ENCODE data around the gene GRM8.

DNA sequence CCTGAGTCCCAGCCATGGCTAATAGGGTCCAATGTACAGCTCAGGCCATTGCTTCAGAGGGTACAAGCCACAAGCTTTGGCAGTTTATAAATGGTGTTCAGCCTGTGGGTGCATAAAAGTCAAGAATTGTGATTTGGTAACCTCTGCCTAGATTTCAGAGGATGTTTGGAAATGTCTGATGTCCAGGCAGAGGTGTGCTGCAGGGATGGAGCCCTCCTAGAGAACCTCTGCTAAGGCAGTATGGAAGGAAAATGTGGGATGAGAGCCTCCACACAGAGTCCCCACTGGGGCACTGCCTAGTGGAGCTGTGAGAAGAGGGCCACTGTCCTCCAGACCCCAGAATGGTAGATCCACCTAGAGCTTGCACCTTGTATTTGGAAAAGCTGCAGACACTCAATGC lies 779.9 kb downstream of the GRM8 start:
- TF ChIP-seq YY1 (tag by site-specific recombination; IDR thresholded peaks at IDR 0.05) (no peak), TSHZ1 (tag by site-specific recombination; IDR thresholded peaks at IDR 0.05; ENCODE audit: borderline replicate concordance) (no peak), HOXC10 (CRISPR knock-in tag; IDR thresholded peaks at IDR 0.05) (no peak), MEIS1 (CRISPR knock-in tag; IDR thresholded peaks at IDR 0.05; ENCODE audit: borderline replicate concordance) (no peak), ZFP37 (tag by site-specific recombination; IDR thresholded peaks at IDR 0.05) (no peak), CTCF (tag by site-specific recombination; IDR thresholded peaks at IDR 0.05) (no peak), ZNF654 (tag by site-specific recombination; IDR thresholded peaks at IDR 0.05; ENCODE audit: low read depth) (no peak), ZNF449 (tag by site-specific recombination; IDR thresholded peaks at IDR 0.05) (no peak), KLF1 (tag by site-specific recombination; IDR thresholded peaks at IDR 0.05) (no peak), ZNF571 (tag by site-specific recombination; IDR thresholded peaks at IDR 0.05) (no peak), ZBTB8A (tag by site-specific recombination; IDR thresholded peaks at IDR 0.05) (no peak), SP2 (tag by site-specific recombination; IDR thresholded peaks at IDR 0.05) (no peak)
- TF ChIP-seq, protein P1, sequence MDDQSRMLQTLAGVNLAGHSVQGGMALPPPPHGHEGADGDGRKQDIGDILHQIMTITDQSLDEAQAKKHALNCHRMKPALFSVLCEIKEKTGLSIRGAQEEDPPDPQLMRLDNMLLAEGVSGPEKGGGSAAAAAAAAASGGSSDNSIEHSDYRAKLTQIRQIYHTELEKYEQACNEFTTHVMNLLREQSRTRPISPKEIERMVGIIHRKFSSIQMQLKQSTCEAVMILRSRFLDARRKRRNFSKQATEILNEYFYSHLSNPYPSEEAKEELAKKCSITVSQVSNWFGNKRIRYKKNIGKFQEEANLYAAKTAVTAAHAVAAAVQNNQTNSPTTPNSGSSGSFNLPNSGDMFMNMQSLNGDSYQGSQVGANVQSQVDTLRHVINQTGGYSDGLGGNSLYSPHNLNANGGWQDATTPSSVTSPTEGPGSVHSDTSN (CRISPR knock-in tag; IDR thresholded peaks at IDR 0.05): no peak
- TF ChIP-seq, protein P2, sequence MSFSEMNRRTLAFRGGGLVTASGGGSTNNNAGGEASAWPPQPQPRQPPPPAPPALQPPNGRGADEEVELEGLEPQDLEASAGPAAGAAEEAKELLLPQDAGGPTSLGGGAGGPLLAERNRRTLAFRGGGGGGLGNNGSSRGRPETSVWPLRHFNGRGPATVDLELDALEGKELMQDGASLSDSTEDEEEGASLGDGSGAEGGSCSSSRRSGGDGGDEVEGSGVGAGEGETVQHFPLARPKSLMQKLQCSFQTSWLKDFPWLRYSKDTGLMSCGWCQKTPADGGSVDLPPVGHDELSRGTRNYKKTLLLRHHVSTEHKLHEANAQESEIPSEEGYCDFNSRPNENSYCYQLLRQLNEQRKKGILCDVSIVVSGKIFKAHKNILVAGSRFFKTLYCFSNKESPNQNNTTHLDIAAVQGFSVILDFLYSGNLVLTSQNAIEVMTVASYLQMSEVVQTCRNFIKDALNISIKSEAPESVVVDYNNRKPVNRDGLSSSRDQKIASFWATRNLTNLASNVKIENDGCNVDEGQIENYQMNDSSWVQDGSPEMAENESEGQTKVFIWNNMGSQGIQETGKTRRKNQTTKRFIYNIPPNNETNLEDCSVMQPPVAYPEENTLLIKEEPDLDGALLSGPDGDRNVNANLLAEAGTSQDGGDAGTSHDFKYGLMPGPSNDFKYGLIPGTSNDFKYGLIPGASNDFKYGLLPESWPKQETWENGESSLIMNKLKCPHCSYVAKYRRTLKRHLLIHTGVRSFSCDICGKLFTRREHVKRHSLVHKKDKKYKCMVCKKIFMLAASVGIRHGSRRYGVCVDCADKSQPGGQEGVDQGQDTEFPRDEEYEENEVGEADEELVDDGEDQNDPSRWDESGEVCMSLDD (tag by site-specific recombination; IDR thresholded peaks at IDR 0.05): no peak
